LNCAP (cell line): ENCODE results near the gene RPS6KA3.

ENCODE experiments used
- CTCF ChIP-seq: fragments of 450-650 bp; IDR thresholded peaks from 2 replicates; pipeline ENCODE4 v1.5.1; 2017; ENCODE audit warnings: mild to moderate bottlenecking

Gene RPS6KA3

GRCh38 chrX:20263474-20263873 is 3.2 kb downstream of the RPS6KA3 start:
- TF ChIP-seq CTCF: no peak

GRCh38 chrX:20260885-20261284 is 5.8 kb downstream of the RPS6KA3 start:
- no peak for TF ChIP-seq CTCF

- TF ChIP-seq CTCF: no peak
Observed at GRCh38 chrX:20254712-20255299, 11.9 kb downstream of the RPS6KA3 start.

- no peak for TF ChIP-seq CTCF
Observed at GRCh38 chrX:20253232-20253543, 13.5 kb downstream of the RPS6KA3 start.

- peak; percentile 57 for TF ChIP-seq CTCF
Observed at GRCh38 chrX:20252381-20253231, 14.1 kb downstream of the RPS6KA3 start.

- no peak for TF ChIP-seq CTCF
Observed at GRCh38 chrX:20251691-20252090, 15.0 kb downstream of the RPS6KA3 start.

GRCh38 chrX:20248592-20249192 is 18.0 kb downstream of the RPS6KA3 start:
- TF ChIP-seq CTCF: no peak
